ENCODE data around the gene RTN4RL2.

GRCh38 chr11:57477507-57478189, 17.3 kb downstream of the RTN4RL2 start:
- no peak for TF ChIP-seq GATA2 (IDR thresholded peaks at IDR 0.05; ENCODE audit: low read depth, low read length)
- TF ChIP-seq GATA3 (IDR thresholded peaks at IDR 0.05; ENCODE audit: low read depth, low read length), result no peak
